Endothelial cell of umbilical vein (primary cell): Measurements from ENCODE around the gene RUNX2. TPM values are rescaled to one million over a fixed set of nuclear protein-coding genes. Genes with fewer than 3 reads are reported as not detected.

Experiments used
- BruUV-seq: library from RNA; stranded (reverse); fragments of 400-500 nt; replicated peaks from 2 replicates; lab custom pipeline; 2021; lab: Mats Ljungman, UMichigan
- CTCF ChIA-PET: fragments of 300-600, 350-600 bp; sonication (Branson Sonifier 250); formaldehyde crosslinking; loops from one replicate; lab custom pipeline; 2021; ENCODE audit warnings: antibody characterized with exemption, inconsistent platforms; lab: Charles Lee
- POLR2A ChIA-PET: fragments of 300-600, 350-600 bp; sonication (Branson Sonifier 250); formaldehyde crosslinking; loops from one replicate; lab custom pipeline; 2021; ENCODE audit warnings: antibody characterized with exemption, inconsistent platforms; lab: Charles Lee
- DNase-seq: peaks from one replicate; pipeline ENCODE4 v3.0.0-alpha.2; 2011; ENCODE audit warnings: low read depth, low spot score
- FAIRE-seq: peaks from 2 replicates; lab custom pipeline; 2011; peaks lifted over from hg19 to GRCh38; lab: Jason Lieb, UNC
- H2AFZ ChIP-seq: 2 replicates; pipeline ENCODE4 v1.6.0; 2012; ENCODE audit warnings: low read depth, low read length, control low read depth, inconsistent platforms
- H3K27ac ChIP-seq: 2 replicates; pipeline ENCODE4 v1.5.1; 2011; ENCODE audit warnings: low read depth, mild to moderate bottlenecking, control low read depth, low read length, moderate library complexity; ENCODE audit not compliant: insufficient read depth
- H3K27me3 ChIP-seq, 2 experiments: 2 replicates each; pipeline versions ENCODE4 v1.6.0 to v1.6.1; 2011; ENCODE audit warnings: low read length in 2 of 2, mixed read lengths in 1 of 2; ENCODE audit not compliant: control insufficient read depth in 2 of 2, insufficient read depth in 2 of 2
- H3K36me3 ChIP-seq, 2 experiments: 2 replicates in 1 of 2; 3 replicates in 1 of 2; pipeline ENCODE4 v1.5.1; 2011; ENCODE audit warnings: low read length in 2 of 2, mild to moderate bottlenecking in 1 of 2, moderate library complexity in 1 of 2; ENCODE audit not compliant: control insufficient read depth in 2 of 2, insufficient read depth in 2 of 2; ENCODE audit errors: extremely low read depth in 1 of 2
- H3K4me1 ChIP-seq: 3 replicates; pipeline ENCODE4 v1.5.1; 2011; ENCODE audit warnings: mild to moderate bottlenecking, low read length; ENCODE audit not compliant: control insufficient read depth, insufficient read depth; ENCODE audit errors: extremely low read depth
- H3K4me2 ChIP-seq: 2 replicates; pipeline ENCODE4 v1.6.1; 2011; ENCODE audit warnings: low read length, control low read depth, mixed read lengths; ENCODE audit not compliant: insufficient read depth
- H3K4me3 ChIP-seq, 3 experiments: fragments of 200-600 bp in 1 of 3; sonication (generic), shearing (Covaris generic) in 1 of 3; replicated peaks in 1 of 3; 2 replicates each; pipeline ENCODE4 v1.5.1; 2011 to 2016; ENCODE audit warnings: control low read depth in 3 of 3, low read length in 3 of 3, mild to moderate bottlenecking in 2 of 3, inconsistent platforms in 1 of 3, low read depth in 1 of 3, moderate library complexity in 1 of 3; ENCODE audit not compliant: insufficient read depth in 1 of 3
- H3K79me2 ChIP-seq: 2 replicates; pipeline ENCODE4 v1.6.0; 2012; ENCODE audit warnings: low read length, inconsistent platforms; ENCODE audit not compliant: control insufficient read depth, insufficient read depth
- H3K9ac ChIP-seq: replicated peaks from 2 replicates; pipeline ENCODE3; 2011; ENCODE audit warnings: low read length, control low read depth; ENCODE audit not compliant: insufficient read depth; ENCODE audit errors: extremely low read depth
- H3K9me1 ChIP-seq: replicated peaks from 3 replicates; pipeline ENCODE4 v1.6.0; 2011; ENCODE audit warnings: mild to moderate bottlenecking, low read length; ENCODE audit not compliant: control insufficient read depth, insufficient read depth; ENCODE audit errors: extremely low read depth
- H3K9me3 ChIP-seq: replicated peaks from 2 replicates; pipeline ENCODE4 v1.5.1; 2012; ENCODE audit warnings: low read length, inconsistent platforms; ENCODE audit not compliant: control insufficient read depth, insufficient read depth
- H4K20me1 ChIP-seq: replicated peaks from 2 replicates; pipeline ENCODE3; 2011; ENCODE audit warnings: mild to moderate bottlenecking, low read length; ENCODE audit not compliant: control insufficient read depth, insufficient read depth; ENCODE audit errors: extremely low read depth
- CTCF ChIP-seq, 2 donors: IDR thresholded peaks; 1 replicate in 1 of 2; 2 replicates in 1 of 2; pipeline ENCODE4 v1.5.1; 2011; ENCODE audit warnings: low read length in 2 of 2, mild to moderate bottlenecking in 2 of 2, moderate library complexity in 2 of 2, control low read depth in 1 of 2, inconsistent platforms in 1 of 2, low read depth in 1 of 2; ENCODE audit not compliant: insufficient read depth in 1 of 2; ENCODE audit errors: extremely low read depth in 1 of 2
- EZH2 ChIP-seq: IDR thresholded peaks from 2 replicates; pipeline ENCODE4 v1.6.1; 2012; ENCODE audit warnings: borderline replicate concordance, low read depth, mild to moderate bottlenecking, moderate library complexity, low read length, inconsistent platforms; ENCODE audit not compliant: severe bottlenecking
- FOS ChIP-seq: IDR thresholded peaks from 2 replicates; pipeline ENCODE4 v1.6.1; 2011; ENCODE audit warnings: mild to moderate bottlenecking, low read length, moderate library complexity, borderline replicate concordance; ENCODE audit not compliant: insufficient read depth
- GATA2 ChIP-seq: IDR thresholded peaks from 2 replicates; pipeline ENCODE4 v1.7.0; 2011; ENCODE audit warnings: low read depth, mild to moderate bottlenecking, moderate library complexity, mixed read lengths, low read length; ENCODE audit not compliant: insufficient read length, insufficient read depth
- JUN ChIP-seq: IDR thresholded peaks from 2 replicates; pipeline ENCODE4 v1.6.1; 2011; ENCODE audit warnings: borderline replicate concordance, low read depth; ENCODE audit not compliant: insufficient read length, insufficient read depth
- MAX ChIP-seq: IDR thresholded peaks from 2 replicates; pipeline ENCODE4 v1.6.1; 2011; ENCODE audit not compliant: insufficient read depth, insufficient read length
- MYC ChIP-seq: IDR thresholded peaks from one replicate; pipeline ENCODE4 v1.6.1; 2011; ENCODE audit warnings: mild to moderate bottlenecking, low read depth, low read length
- POLR2A ChIP-seq: IDR thresholded peaks from 2 replicates; pipeline ENCODE4 v1.6.1; 2012; ENCODE audit warnings: low read depth, mild to moderate bottlenecking, control low read depth, low read length
- POLR2AphosphoS5 ChIP-seq: IDR thresholded peaks from 2 replicates; pipeline ENCODE4 v1.6.1; 2012; ENCODE audit warnings: low read depth, mild to moderate bottlenecking, control low read depth, low read length, moderate library complexity; ENCODE audit not compliant: insufficient read depth
- dilution Hi-C: fragments of 300-500 bp; cut with MboI; formaldehyde crosslinking; loops from one replicate; pipeline ENCODE4 v1.15.0; 2019; ENCODE audit warnings: low sequenced_read_pairs; ENCODE audit not compliant: extremely low pct_ligation_motif_present
- intact Hi-C: fragments of 100-400 bp; cut with micrococcal nuclease; formaldehyde crosslinking; loops from one replicate; pipeline ENCODE4 v1.10.0; 2022
- polyA plus RNA-seq, 4 experiments: library from polyadenylated mRNA; depleted of rRNA in 3 of 4; stranded (reverse) in 3 of 4; unstranded in 1 of 4; fragments of >200 nt; gene quantifications; 2 replicates each; pipeline versions ENCODE4 v1.2.1 to v1.2.3, GENCODE V29; 2011 to 2012; ENCODE audit warnings: missing spikeins in 1 of 4
- total RNA-seq: library from RNA; stranded (reverse); gene quantifications from 2 replicates; pipeline ENCODE4 v1.2.3, GENCODE V29; 2021

RUNX2 gene
- total and polyA plus RNA-seq, 2 donors (not counting 3 experiments of a cell fraction or from before 2014, with no cell fraction given) = 0.06 TPM; not detected in 1

DNA sequence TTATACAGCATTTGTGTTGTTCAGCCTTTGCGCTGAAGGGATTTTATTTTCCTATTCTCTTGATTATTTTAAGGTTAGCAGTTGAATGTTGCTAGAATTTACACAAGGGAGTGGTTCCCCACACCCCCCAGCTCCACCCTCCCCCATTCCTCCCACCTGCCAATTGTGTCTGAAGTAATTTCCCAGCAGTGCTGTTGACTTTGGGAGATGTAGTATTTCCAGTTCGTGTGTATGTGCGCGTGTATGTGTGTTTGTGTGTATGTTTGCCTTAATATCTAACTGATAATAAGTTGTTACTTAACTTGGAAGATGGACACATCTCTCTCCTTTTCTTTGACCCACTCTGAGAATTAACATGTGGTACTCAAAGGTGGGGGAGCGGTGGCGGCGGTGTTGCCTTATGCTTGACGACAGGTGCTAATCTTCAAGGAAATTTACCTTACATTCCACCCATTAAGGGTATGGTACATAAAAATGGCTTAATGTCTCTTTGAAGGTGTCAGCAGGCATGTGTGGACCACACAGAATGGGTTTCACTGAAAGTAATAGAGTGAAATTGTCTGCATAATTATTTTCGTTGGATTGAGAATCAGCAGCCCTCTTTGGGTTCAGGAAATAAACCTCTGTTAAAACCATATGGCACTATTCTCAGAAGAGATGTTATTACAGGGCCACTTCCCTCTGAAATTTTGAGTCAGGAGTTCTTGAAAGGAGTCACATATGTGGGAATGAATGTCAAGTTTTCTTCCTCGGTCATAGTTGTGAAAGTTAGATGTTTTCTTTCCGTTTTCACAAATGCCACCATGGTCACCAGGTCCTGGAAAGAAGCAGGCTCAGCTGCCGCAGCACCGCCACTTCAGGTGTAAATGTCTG is 145.2 kb downstream of the RUNX2 start:
- Histone ChIP-seq H4K20me1 (no peaks in the 10 kb centered on the region), H3K79me2 (no peaks in the 10 kb centered on the region), H3K9me3 (no peaks in the 10 kb centered on the region), H2AFZ (no peak overlapping the region), H3K9ac (no peak overlapping the region), H3K4me3 (no peak overlapping the region), H3K27me3 (no peaks in the 10 kb centered on the region), H3K27ac (no peak overlapping the region), H3K36me3 (no peaks in the 10 kb centered on the region), H3K4me2 (no peak overlapping the region), H3K9me1 (no peaks in the 10 kb centered on the region), H3K4me1 (peaks cover 8% of the 10 kb centered on the region)
- dilution Hi-C loops = no loop called here
- DNase-seq (no peak), FAIRE-seq (no peak)
- no peak for TF ChIP-seq CTCF (IDR thresholded peaks at IDR 0.05; ENCODE audit: extremely low read depth in 1 of 2, insufficient read depth in 1 of 2, low read depth in 1 of 2, low read length in 2 of 2)
- no peak for TF ChIP-seq POLR2A
- TF ChIP-seq GATA2 = no peak
- TF ChIP-seq MAX = no peak
- TF ChIP-seq FOS = no peak
- no peak for TF ChIP-seq JUN
- TF ChIP-seq POLR2AphosphoS5 = no peak
- no peak for TF ChIP-seq MYC
- no peak for TF ChIP-seq EZH2
- intact Hi-C loops = no loop called here
- ChIA-PET POLR2A (no interaction called here), CTCF (no interaction called here)
- BruUV-seq = no TSS peak
